ENCODE results near the gene RAPGEF3. TPM values are rescaled to one million over a fixed set of nuclear protein-coding genes. Genes with fewer than 3 reads are reported as not detected.

RAPGEF3 gene
- total and polyA plus RNA-seq, 2 experiments from 2014 or later = 2.1 to 2.6 TPM

- H3K27ac ChIP-seq = no peak overlapping the region
- no peaks in the 10 kb centered on the region for H3K27me3 ChIP-seq
- H3K4me3 ChIP-seq = no peak overlapping the region
- peaks cover 3% of the 10 kb centered on the region for H3K79me2 ChIP-seq
- TF ChIP-seq EZH2phosphoT487 (IDR thresholded peaks at IDR 0.05; ENCODE audit: low read depth, severe bottlenecking, unreplicated experiment) = no peak
- TF ChIP-seq EZH2 (IDR thresholded peaks at IDR 0.05; ENCODE audit: borderline replicate concordance) = no peak
- TF ChIP-seq CTCF (IDR thresholded peaks at IDR 0.05; ENCODE audit: poor library complexity) = no peak
- H3K4me2 ChIP-seq = no peak overlapping the region
- no peaks in the 10 kb centered on the region for H3K9me3 ChIP-seq (ENCODE audit: low read depth)
- no peaks in the 10 kb centered on the region for H3K36me3 ChIP-seq (replicated peaks; ENCODE audit: insufficient read depth, low read depth)
- H3K9me2 ChIP-seq (replicated peaks; ENCODE audit: insufficient read depth) = no peaks in the 10 kb centered on the region
- H2AFZ ChIP-seq = no peak overlapping the region
- no peak for DNase-seq (ENCODE audit: low spot score)
- H3K4me1 ChIP-seq (ENCODE audit: insufficient read depth) = no peaks in the 10 kb centered on the region
- no peaks in the 10 kb centered on the region for H4K20me1 ChIP-seq (ENCODE audit: insufficient read depth, poor library complexity, severe bottlenecking)
- WGBS (ENCODE audit: low lambda C conversion rate, missing lambda C conversion rate) = 93% methylated on average over 5 of the region's 5 CpGs
Observed at GRCh38 chr12:47711448-47711847, 47.2 kb downstream of the RAPGEF3 start.

GRCh38 chr12:47710278-47710677 is 48.4 kb downstream of the RAPGEF3 start:
- no peaks in the 10 kb centered on the region for H3K4me1 ChIP-seq (ENCODE audit: insufficient read depth)
- H4K20me1 ChIP-seq (ENCODE audit: insufficient read depth, poor library complexity, severe bottlenecking) = no peaks in the 10 kb centered on the region
- no peaks in the 10 kb centered on the region for H3K36me3 ChIP-seq (replicated peaks; ENCODE audit: insufficient read depth, low read depth)
- no peak overlapping the region for H3K4me2 ChIP-seq
- no peak overlapping the region for H3K4me3 ChIP-seq
- DNase-seq (ENCODE audit: low spot score) = no peak
- H3K27ac ChIP-seq = no peak overlapping the region
- no peaks in the 10 kb centered on the region for H3K9me3 ChIP-seq (ENCODE audit: low read depth)
- H2AFZ ChIP-seq = no peak overlapping the region
- no peak for TF ChIP-seq EZH2phosphoT487 (IDR thresholded peaks at IDR 0.05; ENCODE audit: low read depth, severe bottlenecking, unreplicated experiment)
- TF ChIP-seq CTCF (IDR thresholded peaks at IDR 0.05; ENCODE audit: poor library complexity) = no peak
- TF ChIP-seq EZH2 (IDR thresholded peaks at IDR 0.05; ENCODE audit: borderline replicate concordance) = no peak
- H3K27me3 ChIP-seq = no peaks in the 10 kb centered on the region
- H3K79me2 ChIP-seq = peaks cover 5% of the 10 kb centered on the region
- no peaks in the 10 kb centered on the region for H3K9me2 ChIP-seq (replicated peaks; ENCODE audit: insufficient read depth)

GRCh38 chr12:47709671-47710070 is 49.0 kb downstream of the RAPGEF3 start:
- Histone ChIP-seq H2AFZ (no peak overlapping the region), H4K20me1 (ENCODE audit: insufficient read depth, poor library complexity, severe bottlenecking) (no peaks in the 10 kb centered on the region), H3K9me2 (replicated peaks; ENCODE audit: insufficient read depth) (no peaks in the 10 kb centered on the region), H3K4me1 (ENCODE audit: insufficient read depth) (peaks cover 3% of the 10 kb centered on the region), H3K4me2 (no peak overlapping the region), H3K27me3 (no peaks in the 10 kb centered on the region), H3K9me3 (ENCODE audit: low read depth) (no peaks in the 10 kb centered on the region), H3K4me3 (no peak overlapping the region), H3K36me3 (replicated peaks; ENCODE audit: insufficient read depth, low read depth) (no peaks in the 10 kb centered on the region), H3K79me2 (peaks cover 11% of the 10 kb centered on the region), H3K27ac (no peak overlapping the region)
- no peak for TF ChIP-seq EZH2phosphoT487 (IDR thresholded peaks at IDR 0.05; ENCODE audit: low read depth, severe bottlenecking, unreplicated experiment)
- DNase-seq (ENCODE audit: low spot score) = no peak
- WGBS (ENCODE audit: low lambda C conversion rate, missing lambda C conversion rate) = 98% methylated on average over 2 of the region's 2 CpGs

GRCh38 chr12:47709237-47709636 is 49.4 kb downstream of the RAPGEF3 start:
- Histone ChIP-seq H3K9me3 (ENCODE audit: low read depth) (no peaks in the 10 kb centered on the region), H3K4me1 (ENCODE audit: insufficient read depth) (peaks cover 5% of the 10 kb centered on the region)

More at GRCh38 chr12:47709237-47709636, 49.4 kb downstream of the RAPGEF3 start:
- no peak for DNase-seq (ENCODE audit: low spot score)
- Histone ChIP-seq H3K9me2 (replicated peaks; ENCODE audit: insufficient read depth) (no peaks in the 10 kb centered on the region), H3K27me3 (no peaks in the 10 kb centered on the region), H4K20me1 (ENCODE audit: insufficient read depth, poor library complexity, severe bottlenecking) (no peaks in the 10 kb centered on the region), H2AFZ (no peak overlapping the region), H3K27ac (no peak overlapping the region), H3K4me3 (no peak overlapping the region), H3K36me3 (replicated peaks; ENCODE audit: insufficient read depth, low read depth) (no peaks in the 10 kb centered on the region), H3K79me2 (peaks cover 16% of the 10 kb centered on the region), H3K4me2 (no peak overlapping the region)
- WGBS (ENCODE audit: low lambda C conversion rate, missing lambda C conversion rate) = 85% methylated on average over 4 of the region's 4 CpGs
- TF ChIP-seq EZH2phosphoT487 (IDR thresholded peaks at IDR 0.05; ENCODE audit: low read depth, severe bottlenecking, unreplicated experiment) (no peak), EZH2 (IDR thresholded peaks at IDR 0.05; ENCODE audit: borderline replicate concordance) (no peak), CTCF (IDR thresholded peaks at IDR 0.05; ENCODE audit: poor library complexity) (no peak)
